CD4-positive, alpha-beta T cell (primary cell): Measurements from ENCODE around the gene ZNF281. TPM values are rescaled to one million over a fixed set of nuclear protein-coding genes. Genes with fewer than 3 reads are reported as not detected.

Experiments
- ATAC-seq: fragments of 200-7000 bp; cut with Tn5 transposase; one replicate; pipeline ENCODE4 v1.10.0; 2022; ENCODE audit warnings: mild to moderate bottlenecking; ENCODE audit not compliant: poor library complexity
- CTCF ChIA-PET: fragments of 350-600 bp; sonication (Branson Sonifier 250); formaldehyde crosslinking; loops from one replicate; lab custom pipeline; 2021; ENCODE audit warnings: antibody characterized with exemption, inconsistent platforms; lab: Charles Lee
- POLR2A ChIA-PET: fragments of 350-600 bp; sonication (Branson Sonifier 250); formaldehyde crosslinking; loops from one replicate; lab custom pipeline; 2021; ENCODE audit warnings: antibody characterized with exemption, inconsistent platforms; lab: Charles Lee
- DNase-seq, 14 experiments: peaks; one replicate each; pipeline ENCODE4 v3.0.0-alpha.2; 2013 to 2020; ENCODE audit warnings: mixed read lengths in 2 of 14
- H3K27ac ChIP-seq, 2 donors: one replicate each; pipeline versions ENCODE4 v1.5.1 to v1.7.0; 2013; ENCODE audit warnings: low read length in 2 of 2, low read depth in 1 of 2, mild to moderate bottlenecking in 1 of 2
- H3K27me3 ChIP-seq, 2 experiments: 1 replicate in 1 of 2; 2 replicates in 1 of 2; pipeline versions ENCODE4 v1.6.1 to v1.7.0; 2013; ENCODE audit warnings: low read length in 2 of 2, control low read depth in 1 of 2, mild to moderate bottlenecking in 1 of 2, moderate library complexity in 1 of 2; ENCODE audit not compliant: insufficient read depth in 2 of 2, control insufficient read depth in 1 of 2
- H3K36me3 ChIP-seq: one replicate; pipeline ENCODE4 v1.6.1; 2013; ENCODE audit warnings: low read length, control low read depth; ENCODE audit not compliant: insufficient read depth
- H3K4me1 ChIP-seq: one replicate; pipeline ENCODE4 v1.6.1; 2013; ENCODE audit warnings: low read length, control low read depth; ENCODE audit not compliant: insufficient read depth
- H3K4me3 ChIP-seq: one replicate; pipeline ENCODE4 v1.5.1; 2013; ENCODE audit warnings: mild to moderate bottlenecking, low read length, moderate library complexity
- H3K9me3 ChIP-seq, 2 experiments: 1 replicate in 1 of 2; 2 replicates in 1 of 2; pipeline versions ENCODE4 v1.6.1 to v1.7.0; 2013; ENCODE audit warnings: low read length in 2 of 2, mild to moderate bottlenecking in 2 of 2, control low read depth in 1 of 2, moderate library complexity in 1 of 2; ENCODE audit not compliant: control insufficient read depth in 1 of 2, insufficient read depth in 1 of 2
- H3K27ac Mint-ChIP-seq: one replicate; pipeline ENCODE4 v1.8.0; 2020; ENCODE audit warnings: mixed read lengths
- H3K27me3 Mint-ChIP-seq: one replicate; pipeline ENCODE4 v1.8.0; 2021; ENCODE audit warnings: mixed read lengths
- H3K36me3 Mint-ChIP-seq: one replicate; pipeline ENCODE4 v1.8.0; 2021; ENCODE audit warnings: low read depth, mixed read lengths
- H3K4me1 Mint-ChIP-seq: one replicate; pipeline ENCODE4 v1.8.0; 2021; ENCODE audit warnings: low read depth, mixed read lengths
- H3K4me3 Mint-ChIP-seq: one replicate; pipeline ENCODE4 v1.8.0; 2020; ENCODE audit warnings: mild to moderate bottlenecking, mixed read lengths
- H3K9me3 Mint-ChIP-seq: one replicate; pipeline ENCODE4 v1.8.0; 2020; ENCODE audit warnings: mixed read lengths
- CTCF ChIP-seq: fragments of 200-600 bp; IDR thresholded peaks from one replicate; pipeline ENCODE4 v1.8.0; 2022; ENCODE audit warnings: antibody characterized with exemption, mild to moderate bottlenecking
- intact Hi-C, 2 experiments: fragments of 100-400 bp; cut with DNase I in 1 of 2; cut with micrococcal nuclease in 1 of 2; formaldehyde crosslinking; loops; one replicate each; pipeline versions ENCODE4 v1.15.1 to v1.9.0; 2023 to 2025; cut with DNase I, micrococcal nuclease
- total RNA-seq, 174 experiments: library from RNA in 2 of 174; stranded (reverse) in 2 of 174; gene quantifications; one replicate each; pipeline ENCODE4 v1.2.3 and lab custom pipeline; 2021 to 2026

Gene ZNF281
- total RNA-seq, 2 experiments from 2014 or later, result 27.6 to 29.3 TPM

- no peak for ATAC-seq
- Mint-ChIP-seq H3K4me1 (no peaks in the 10 kb centered on the region), H3K27me3 (no peaks in the 10 kb centered on the region), H3K9me3 (no peaks in the 10 kb centered on the region), H3K27ac (no peak overlapping the region), H3K4me3 (no peak overlapping the region), H3K36me3 (no peaks in the 10 kb centered on the region)
- intact Hi-C loops, result no loop called here
- DNase-seq, result no peak
- ChIA-PET CTCF (no interaction called here), POLR2A (no interaction called here)
- TF ChIP-seq CTCF, result no peak
- Histone ChIP-seq H3K27ac (no peak overlapping the region), H3K4me3 (no peak overlapping the region), H3K9me3 (no peaks in the 10 kb centered on the region), H3K4me1 (no peaks in the 10 kb centered on the region), H3K27me3 (no peaks in the 10 kb centered on the region), H3K36me3 (no peaks in the 10 kb centered on the region)
Observed at GRCh38 chr1:200380589-200381021, 29.2 kb downstream of the ZNF281 start.

GRCh38 chr1:200379940-200380588 lies 29.8 kb downstream of the ZNF281 start:
- no peak overlapping the region for H3K27ac ChIP-seq
- H3K9me3 Mint-ChIP-seq, result no peaks in the 10 kb centered on the region
- DNase-seq, result no peak
- no peaks in the 10 kb centered on the region for H3K27me3 Mint-ChIP-seq
- H3K4me1 ChIP-seq, result no peaks in the 10 kb centered on the region
- H3K36me3 ChIP-seq, result no peaks in the 10 kb centered on the region
- no peaks in the 10 kb centered on the region for H3K4me1 Mint-ChIP-seq
- H3K27me3 ChIP-seq, result no peaks in the 10 kb centered on the region
- H3K27ac Mint-ChIP-seq, result no peak overlapping the region
- H3K4me3 Mint-ChIP-seq, result no peak overlapping the region
- intact Hi-C loops, result no loop called here
- no peaks in the 10 kb centered on the region for H3K9me3 ChIP-seq
- ChIA-PET CTCF (no interaction called here), POLR2A (no interaction called here)
- TF ChIP-seq CTCF, result no peak
- H3K36me3 Mint-ChIP-seq, result no peaks in the 10 kb centered on the region
- no peak overlapping the region for H3K4me3 ChIP-seq
- ATAC-seq, result no peak

GRCh38 chr1:200379432-200379757 lies 30.4 kb downstream of the ZNF281 start:
- Histone ChIP-seq H3K27ac (no peak overlapping the region), H3K9me3 (no peaks in the 10 kb centered on the region), H3K4me3 (no peak overlapping the region), H3K36me3 (no peaks in the 10 kb centered on the region), H3K4me1 (no peaks in the 10 kb centered on the region), H3K27me3 (no peaks in the 10 kb centered on the region)
- intact Hi-C loops, result no loop called here
- Mint-ChIP-seq H3K27ac (no peak overlapping the region), H3K27me3 (no peaks in the 10 kb centered on the region), H3K36me3 (no peaks in the 10 kb centered on the region), H3K4me3 (no peak overlapping the region), H3K4me1 (no peaks in the 10 kb centered on the region), H3K9me3 (no peaks in the 10 kb centered on the region)
- no peak for TF ChIP-seq CTCF
- CTCF ChIA-PET, result no interaction called here
- POLR2A ChIA-PET, result no interaction called here
- DNase-seq (no peak), ATAC-seq (no peak)
